GM23338 (cell line): ENCODE results near the gene IQCF2. TPM values are rescaled to one million over a fixed set of nuclear protein-coding genes. Genes with fewer than 3 reads are reported as not detected.

Experiments used
- ATAC-seq: fragments of 200-7000 bp; cut with Tn5 transposase; 3 replicates; pipeline ENCODE4 v1.9.1; 2020
- DNase-seq: peaks from one replicate; pipeline ENCODE4 v3.0.0-alpha.2; 2015; ENCODE audit warnings: low spot score
- H2AFZ ChIP-seq: fragments of 200-600 bp; sonication (generic); 2 replicates; pipeline ENCODE4 v1.8.0; 2016; ENCODE audit warnings: antibody characterized with exemption, mild to moderate bottlenecking, moderate library complexity
- H3F3A ChIP-seq: fragments of 200-600 bp; sonication (generic); replicated peaks from 2 replicates; pipeline ENCODE4 v1.8.0; 2017; ENCODE audit warnings: antibody characterized with exemption, mixed run types, low read depth
- H3K27ac ChIP-seq: fragments of 200-600 bp; sonication (generic); 2 replicates; pipeline ENCODE4 v1.6.1; 2016; ENCODE audit warnings: low read depth
- H3K27me3 ChIP-seq: fragments of 200-600 bp; sonication (generic); 2 replicates; pipeline ENCODE4 v1.8.0; 2016; ENCODE audit warnings: mild to moderate bottlenecking, mixed run types, moderate library complexity; ENCODE audit not compliant: insufficient read depth
- H3K36me3 ChIP-seq: fragments of 200-600 bp; sonication (generic); 2 replicates; pipeline ENCODE4 v1.8.0; 2016; ENCODE audit warnings: mild to moderate bottlenecking; ENCODE audit not compliant: insufficient read depth
- H3K4me1 ChIP-seq: fragments of 200-600 bp; sonication (generic); 2 replicates; pipeline ENCODE4 v1.8.0; 2016; ENCODE audit warnings: mild to moderate bottlenecking, moderate library complexity; ENCODE audit not compliant: insufficient read depth
- H3K4me2 ChIP-seq: fragments of 200-600 bp; sonication (generic); 2 replicates; pipeline ENCODE4 v1.7.1; 2017; ENCODE audit warnings: mixed run types
- H3K4me3 ChIP-seq: fragments of 200-600 bp; sonication (generic); 2 replicates; pipeline ENCODE4 v1.6.1; 2016; ENCODE audit warnings: mixed run types
- H3K79me2 ChIP-seq: fragments of 200-600 bp; sonication (generic); replicated peaks from 2 replicates; pipeline ENCODE4 v1.8.0; 2017; ENCODE audit warnings: mild to moderate bottlenecking; ENCODE audit not compliant: insufficient read depth
- H3K9me2 ChIP-seq: fragments of 200-600 bp; sonication (generic); 2 replicates; pipeline ENCODE4 v1.8.0; 2017; ENCODE audit not compliant: insufficient read depth
- H4K20me1 ChIP-seq: fragments of 200-600 bp; sonication (generic); replicated peaks from 2 replicates; pipeline ENCODE4 v1.8.0; 2017; ENCODE audit warnings: mild to moderate bottlenecking; ENCODE audit not compliant: insufficient read depth
- H3K27ac Mint-ChIP-seq: 2 replicates; pipeline ENCODE4 v1.8.0; 2020; ENCODE audit warnings: inconsistent platforms, mild to moderate bottlenecking, moderate library complexity, mixed read lengths
- H3K27me3 Mint-ChIP-seq: 3 replicates; pipeline ENCODE4 v1.8.0; 2022; ENCODE audit warnings: low read depth, mild to moderate bottlenecking, moderate library complexity, mixed read lengths, inconsistent platforms; ENCODE audit not compliant: insufficient read depth, poor library complexity
- H3K36me3 Mint-ChIP-seq: 3 replicates; pipeline ENCODE4 v1.8.0; 2021; ENCODE audit warnings: low read depth, mild to moderate bottlenecking, inconsistent platforms, moderate library complexity, mixed read lengths
- H3K4me1 Mint-ChIP-seq: 3 replicates; pipeline ENCODE4 v1.8.0; 2020; ENCODE audit warnings: mild to moderate bottlenecking, inconsistent platforms, mixed read lengths
- H3K4me3 Mint-ChIP-seq: 3 replicates; pipeline ENCODE4 v1.8.0; 2021; ENCODE audit warnings: moderate library complexity, mild to moderate bottlenecking, inconsistent platforms, mixed read lengths
- H3K9me3 Mint-ChIP-seq: 3 replicates; pipeline ENCODE4 v1.8.0; 2020; ENCODE audit warnings: moderate library complexity, mild to moderate bottlenecking, inconsistent platforms, mixed read lengths
- EZH2phosphoT487 ChIP-seq: fragments of 200-600 bp; sonication (generic); IDR thresholded peaks from one replicate; pipeline ENCODE4 v1.8.1; 2018; ENCODE audit warnings: antibody characterized with exemption; ENCODE audit not compliant: unreplicated experiment
- NANOG ChIP-seq: IDR thresholded peaks from 2 replicates; pipeline ENCODE4 v1.6.1; 2016; ENCODE audit warnings: antibody characterized with exemption, borderline replicate concordance
- POLR2AphosphoS5 ChIP-seq: IDR thresholded peaks from 2 replicates; pipeline ENCODE4 v1.6.1; 2016; ENCODE audit warnings: antibody characterized with exemption, low read depth
- ZNF114 ChIP-seq: fragments of 250-450 bp; sonication (Bioruptor Pico); IDR thresholded peaks from 2 replicates; pipeline ENCODE4 v1.5.0; 2020; ENCODE audit warnings: mild to moderate bottlenecking, moderate library complexity
- polyA plus RNA-seq: library from polyadenylated mRNA; unstranded; fragments of >200 nt; fragmentation: Nextera tagmentation; extraction: Ambion mirVana; gene quantifications from 2 replicates; pipeline ENCODE4 v1.2.1, GENCODE V29; 2016
- total RNA-seq: library from RNA; depleted of rRNA; stranded (reverse); fragments of >200 nt; shearing (Covaris generic); gene quantifications from 2 replicates; pipeline ENCODE4 v1.2.3, GENCODE V29; 2014
- TF ChIP-seq, protein P1 (sequence below), 2 experiments: fragments of 200-600 bp in 1 of 2; sonication (generic) in 1 of 2; conservative IDR thresholded peaks; 2 replicates each; pipeline versions ENCODE4 v1.5.1 to v1.6.1; 2016 to 2017; ENCODE audit warnings: antibody characterized with exemption in 2 of 2, low read depth in 2 of 2, mild to moderate bottlenecking in 2 of 2, moderate library complexity in 1 of 2
- TF ChIP-seq, protein P2 (sequence below): IDR thresholded peaks from one replicate; pipeline ENCODE4 v1.6.1; 2018; ENCODE audit warnings: antibody characterized with exemption; ENCODE audit not compliant: unreplicated experiment
- TF ChIP-seq, protein P3 (sequence below): IDR thresholded peaks from 2 replicates; pipeline ENCODE4 v1.6.1; 2016; ENCODE audit warnings: antibody characterized with exemption

The IQCF2 gene
- total and polyA plus RNA-seq, 2 experiments from 2014 or later, result not detected

DNA sequence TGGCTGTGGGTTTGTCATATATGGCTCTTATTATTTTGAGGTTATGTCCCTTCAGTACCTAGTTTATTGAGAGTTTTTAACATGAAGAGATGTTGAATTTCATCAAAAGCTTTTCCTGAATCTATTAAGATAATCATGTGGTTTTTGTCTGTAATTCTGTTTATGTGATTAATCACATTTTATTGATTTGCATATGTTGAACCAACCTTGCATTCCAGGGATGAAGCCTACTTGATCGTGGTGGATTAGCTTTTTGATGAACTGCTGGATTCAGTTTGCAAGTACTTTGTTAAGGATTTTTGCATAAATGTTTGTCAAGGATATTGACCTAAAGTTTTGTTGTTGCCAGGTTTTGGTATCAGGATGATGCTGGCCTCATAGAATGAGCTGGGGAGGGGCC, 33.1 kb upstream of the IQCF2 start (continued):
- TF ChIP-seq, protein P1, sequence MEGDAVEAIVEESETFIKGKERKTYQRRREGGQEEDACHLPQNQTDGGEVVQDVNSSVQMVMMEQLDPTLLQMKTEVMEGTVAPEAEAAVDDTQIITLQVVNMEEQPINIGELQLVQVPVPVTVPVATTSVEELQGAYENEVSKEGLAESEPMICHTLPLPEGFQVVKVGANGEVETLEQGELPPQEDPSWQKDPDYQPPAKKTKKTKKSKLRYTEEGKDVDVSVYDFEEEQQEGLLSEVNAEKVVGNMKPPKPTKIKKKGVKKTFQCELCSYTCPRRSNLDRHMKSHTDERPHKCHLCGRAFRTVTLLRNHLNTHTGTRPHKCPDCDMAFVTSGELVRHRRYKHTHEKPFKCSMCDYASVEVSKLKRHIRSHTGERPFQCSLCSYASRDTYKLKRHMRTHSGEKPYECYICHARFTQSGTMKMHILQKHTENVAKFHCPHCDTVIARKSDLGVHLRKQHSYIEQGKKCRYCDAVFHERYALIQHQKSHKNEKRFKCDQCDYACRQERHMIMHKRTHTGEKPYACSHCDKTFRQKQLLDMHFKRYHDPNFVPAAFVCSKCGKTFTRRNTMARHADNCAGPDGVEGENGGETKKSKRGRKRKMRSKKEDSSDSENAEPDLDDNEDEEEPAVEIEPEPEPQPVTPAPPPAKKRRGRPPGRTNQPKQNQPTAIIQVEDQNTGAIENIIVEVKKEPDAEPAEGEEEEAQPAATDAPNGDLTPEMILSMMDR (conservative IDR thresholded peaks at IDR 0.05; ENCODE audit: low read depth in 2 of 2), result no peak
- TF ChIP-seq ZNF114 (CRISPR knock-in tag), result no peak
- TF ChIP-seq, protein P2, sequence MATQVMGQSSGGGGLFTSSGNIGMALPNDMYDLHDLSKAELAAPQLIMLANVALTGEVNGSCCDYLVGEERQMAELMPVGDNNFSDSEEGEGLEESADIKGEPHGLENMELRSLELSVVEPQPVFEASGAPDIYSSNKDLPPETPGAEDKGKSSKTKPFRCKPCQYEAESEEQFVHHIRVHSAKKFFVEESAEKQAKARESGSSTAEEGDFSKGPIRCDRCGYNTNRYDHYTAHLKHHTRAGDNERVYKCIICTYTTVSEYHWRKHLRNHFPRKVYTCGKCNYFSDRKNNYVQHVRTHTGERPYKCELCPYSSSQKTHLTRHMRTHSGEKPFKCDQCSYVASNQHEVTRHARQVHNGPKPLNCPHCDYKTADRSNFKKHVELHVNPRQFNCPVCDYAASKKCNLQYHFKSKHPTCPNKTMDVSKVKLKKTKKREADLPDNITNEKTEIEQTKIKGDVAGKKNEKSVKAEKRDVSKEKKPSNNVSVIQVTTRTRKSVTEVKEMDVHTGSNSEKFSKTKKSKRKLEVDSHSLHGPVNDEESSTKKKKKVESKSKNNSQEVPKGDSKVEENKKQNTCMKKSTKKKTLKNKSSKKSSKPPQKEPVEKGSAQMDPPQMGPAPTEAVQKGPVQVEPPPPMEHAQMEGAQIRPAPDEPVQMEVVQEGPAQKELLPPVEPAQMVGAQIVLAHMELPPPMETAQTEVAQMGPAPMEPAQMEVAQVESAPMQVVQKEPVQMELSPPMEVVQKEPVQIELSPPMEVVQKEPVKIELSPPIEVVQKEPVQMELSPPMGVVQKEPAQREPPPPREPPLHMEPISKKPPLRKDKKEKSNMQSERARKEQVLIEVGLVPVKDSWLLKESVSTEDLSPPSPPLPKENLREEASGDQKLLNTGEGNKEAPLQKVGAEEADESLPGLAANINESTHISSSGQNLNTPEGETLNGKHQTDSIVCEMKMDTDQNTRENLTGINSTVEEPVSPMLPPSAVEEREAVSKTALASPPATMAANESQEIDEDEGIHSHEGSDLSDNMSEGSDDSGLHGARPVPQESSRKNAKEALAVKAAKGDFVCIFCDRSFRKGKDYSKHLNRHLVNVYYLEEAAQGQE, result no peak

DNA sequence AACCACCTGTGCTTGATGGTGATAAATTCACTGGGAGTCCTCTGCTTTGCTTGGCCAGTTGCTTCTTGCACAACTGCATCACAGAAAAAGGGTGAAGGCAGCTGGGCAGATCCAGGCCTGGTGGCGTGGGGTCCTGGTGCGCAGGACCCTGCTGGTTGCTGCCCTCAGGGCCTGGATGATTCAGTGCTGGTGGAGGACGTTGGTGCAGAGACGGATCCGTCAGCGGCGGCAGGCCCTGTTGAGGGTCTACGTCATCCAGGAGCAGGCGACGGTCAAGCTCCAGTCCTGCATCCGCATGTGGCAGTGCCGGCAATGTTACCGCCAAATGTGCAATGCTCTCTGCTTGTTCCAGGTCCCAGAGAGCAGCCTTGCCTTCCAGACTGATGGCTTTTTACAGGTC, 31.1 kb upstream of the IQCF2 start:
- Histone ChIP-seq H3K36me3 (no peaks in the 10 kb centered on the region), H2AFZ (no peak overlapping the region), H3K9me2 (no peaks in the 10 kb centered on the region), H3K4me3 (no peak overlapping the region), H3K4me1 (no peaks in the 10 kb centered on the region), H3K27ac (no peak overlapping the region), H3F3A (no peaks in the 10 kb centered on the region), H4K20me1 (no peaks in the 10 kb centered on the region), H3K79me2 (no peaks in the 10 kb centered on the region), H3K27me3 (no peaks in the 10 kb centered on the region), H3K4me2 (no peak overlapping the region)
- H3K27ac Mint-ChIP-seq, result no peak overlapping the region
- peaks cover 26% of the 10 kb centered on the region for H3K9me3 Mint-ChIP-seq
- no peak for ATAC-seq
- TF ChIP-seq, protein P3, sequence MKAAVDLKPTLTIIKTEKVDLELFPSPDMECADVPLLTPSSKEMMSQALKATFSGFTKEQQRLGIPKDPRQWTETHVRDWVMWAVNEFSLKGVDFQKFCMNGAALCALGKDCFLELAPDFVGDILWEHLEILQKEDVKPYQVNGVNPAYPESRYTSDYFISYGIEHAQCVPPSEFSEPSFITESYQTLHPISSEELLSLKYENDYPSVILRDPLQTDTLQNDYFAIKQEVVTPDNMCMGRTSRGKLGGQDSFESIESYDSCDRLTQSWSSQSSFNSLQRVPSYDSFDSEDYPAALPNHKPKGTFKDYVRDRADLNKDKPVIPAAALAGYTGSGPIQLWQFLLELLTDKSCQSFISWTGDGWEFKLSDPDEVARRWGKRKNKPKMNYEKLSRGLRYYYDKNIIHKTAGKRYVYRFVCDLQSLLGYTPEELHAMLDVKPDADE, result no peak
- TF ChIP-seq POLR2AphosphoS5, result no peak
- TF ChIP-seq NANOG, result no peak
- no peak for TF ChIP-seq EZH2phosphoT487
- H3K4me1 Mint-ChIP-seq, result no peaks in the 10 kb centered on the region; the same call in 2 of the 3 replicates
- H3K27me3 Mint-ChIP-seq, result peaks cover under 1% of the 10 kb centered on the region
- H3K4me3 Mint-ChIP-seq, result no peak overlapping the region
- DNase-seq, result no peak
- H3K36me3 Mint-ChIP-seq, result peaks cover 4% of the 10 kb centered on the region; the same call in 1 of the 3 replicates
